GM12878 (cell line): ENCODE data around the gene ACAT2. TPM values are rescaled to one million over a fixed set of nuclear protein-coding genes. Genes with fewer than 3 reads are reported as not detected.
"Not testable (repeated sequence)": the region's sequence is repeated elsewhere in the genome, so short reads cannot be mapped to it uniquely, and the experiment has no call there.

Experiments used
- ATAC-seq: fragments of 200-7000 bp; cut with Tn5 transposase; 3 replicates; pipeline ENCODE4 v1.9.1; 2020; ENCODE audit warnings: mild to moderate bottlenecking, moderate library complexity
- BruUV-seq: library from RNA; stranded (reverse); fragments of 400-500 nt; replicated peaks from 2 replicates; lab custom pipeline; 2021; lab: Mats Ljungman, UMichigan
- CTCF ChIA-PET: fragments of 300-600 bp; sonication (Branson Sonifier 250); formaldehyde crosslinking; extraction: SDS; loops from one replicate; lab custom pipeline; 2021; ENCODE audit warnings: inconsistent platforms; lab: Yijun Ruan, JAX
- POLR2A ChIA-PET: fragments of 350-600 bp; formaldehyde crosslinking; extraction: SDS; loops from one replicate; lab custom pipeline; 2021; ENCODE audit warnings: inconsistent platforms; lab: Charles Lee
- RAD21 ChIA-PET: fragments of 300-600 bp; sonication (Branson Sonifier 250); formaldehyde crosslinking; loops from one replicate; lab custom pipeline; 2023; ENCODE audit warnings: antibody characterized with exemption; ENCODE audit not compliant: unreplicated experiment; lab: Charles Lee
- SMC1A ChIA-PET: fragments of 300-600 bp; sonication (Branson Sonifier 250); formaldehyde crosslinking; loops from one replicate; lab custom pipeline; 2023; ENCODE audit not compliant: unreplicated experiment, uncharacterized antibody; lab: Charles Lee
- DNase-seq: peaks from one replicate; pipeline ENCODE4 v3.0.0-alpha.2; 2011; ENCODE audit warnings: low read depth, low spot score
- FAIRE-seq: peaks from 3 replicates; lab custom pipeline; 2011; peaks lifted over from hg19 to GRCh38; lab: Jason Lieb, UNC
- H2AFZ ChIP-seq: 2 replicates; pipeline ENCODE4 v1.6.0; 2011; ENCODE audit warnings: low read depth, low read length, control low read depth; ENCODE audit not compliant: control insufficient read depth
- H3K27ac ChIP-seq: 2 replicates; pipeline ENCODE4 v1.5.1; 2011; ENCODE audit warnings: control low read depth; ENCODE audit not compliant: control insufficient read depth, insufficient read depth
- H3K27me3 ChIP-seq, 2 experiments: replicated peaks in 1 of 2; 2 replicates each; pipeline versions ENCODE4 v1.6.0 to v1.6.1; 2011; ENCODE audit warnings: low read length in 1 of 2; ENCODE audit not compliant: control insufficient read depth in 2 of 2, insufficient read depth in 2 of 2
- H3K36me3 ChIP-seq, 2 experiments: 2 replicates each; pipeline ENCODE4 v1.5.1; 2011; ENCODE audit warnings: low read length in 1 of 2; ENCODE audit not compliant: control insufficient read depth in 2 of 2, insufficient read depth in 2 of 2
- H3K4me1 ChIP-seq: 2 replicates; pipeline ENCODE4 v1.6.1; 2011; ENCODE audit warnings: mild to moderate bottlenecking, low read length, moderate library complexity, mixed read lengths; ENCODE audit not compliant: control insufficient read depth, insufficient read depth
- H3K4me2 ChIP-seq: 2 replicates; pipeline ENCODE4 v1.6.0; 2011; ENCODE audit warnings: control low read depth; ENCODE audit not compliant: control insufficient read depth, insufficient read depth
- H3K4me3 ChIP-seq: fragments of 200-600 bp; sonication (generic); 2 replicates; pipeline ENCODE4 v1.5.1; 2016
- H3K79me2 ChIP-seq: 2 replicates; pipeline ENCODE4 v1.6.0; 2011; ENCODE audit warnings: low read length; ENCODE audit not compliant: control insufficient read depth, insufficient read depth
- H3K9ac ChIP-seq: 2 replicates; pipeline ENCODE4 v1.8.0; 2011; ENCODE audit warnings: low read length, control low read depth, mixed read lengths; ENCODE audit not compliant: control insufficient read depth, insufficient read depth
- H3K9me3 ChIP-seq: replicated peaks from 3 replicates; pipeline ENCODE4 v1.5.1; 2011; ENCODE audit warnings: mild to moderate bottlenecking, low read length; ENCODE audit not compliant: control insufficient read depth, insufficient read depth
- H4K20me1 ChIP-seq: 2 replicates; pipeline ENCODE4 v1.6.0; 2011; ENCODE audit not compliant: control insufficient read depth, insufficient read depth
- CHD1 ChIP-seq: IDR thresholded peaks from 2 replicates; pipeline ENCODE4 v1.6.1; 2012; ENCODE audit warnings: low read depth, low read length, improper control_type of control experiment
- EED ChIP-seq: sonication (generic); IDR thresholded peaks from 2 replicates; pipeline ENCODE4 v1.6.1; 2016; ENCODE audit warnings: antibody characterized with exemption, low read depth
- HDGF ChIP-seq: fragments of 450-650 bp; IDR thresholded peaks from 2 replicates; pipeline ENCODE4 v1.6.1; 2016; ENCODE audit warnings: antibody characterized with exemption
- NR2C1 ChIP-seq: fragments of 450-650 bp; IDR thresholded peaks from 2 replicates; pipeline ENCODE4 v1.6.1; 2017; ENCODE audit warnings: antibody characterized with exemption, mild to moderate bottlenecking, moderate library complexity
- RBBP5 ChIP-seq: fragments of 200-600 bp; sonication (generic); conservative IDR thresholded peaks from 2 replicates; pipeline ENCODE4 v1.6.1; 2016
- STAT1 ChIP-seq: fragments of 450-650 bp; conservative IDR thresholded peaks from 2 replicates; pipeline ENCODE4 v1.6.1; 2014; ENCODE audit warnings: antibody characterized with exemption, mild to moderate bottlenecking
- TAF1 ChIP-seq: IDR thresholded peaks from 2 replicates; pipeline ENCODE4 v1.6.1; 2011; ENCODE audit warnings: mild to moderate bottlenecking, low read depth, low read length, borderline replicate concordance
- TCF7 ChIP-seq: IDR thresholded peaks from 2 replicates; pipeline ENCODE4 v1.6.1; 2014; ENCODE audit warnings: antibody characterized with exemption, borderline replicate concordance
- ZSCAN29 ChIP-seq: fragments of 450-650 bp; IDR thresholded peaks from 2 replicates; pipeline ENCODE4 v1.6.1; 2017; ENCODE audit warnings: mild to moderate bottlenecking, moderate library complexity
- WGBS: methylation state at CpG from one replicate; pipeline ENCODE4 v1.1.6; 2016; ENCODE audit warnings: low lambda C conversion rate; ENCODE audit not compliant: insufficient replicate concordance, insufficient coverage; ENCODE audit errors: missing lambda C conversion rate; 5-methylcytosine and 5-hydroxymethylcytosine counted together
- in situ Hi-C: fragments of 300-500 bp; cut with MboI; formaldehyde crosslinking; loops from 9 replicates; pipeline ENCODE4 v1.14.3; 2018; ENCODE audit warnings: mixed read lengths
- intact Hi-C: fragments of 100-400 bp; cut with micrococcal nuclease; formaldehyde crosslinking; loops from one replicate; pipeline ENCODE4 v1.14.2; 2022; ENCODE audit not compliant: unreplicated experiment
- polyA plus RNA-seq, 11 experiments: library from polyadenylated mRNA; depleted of rRNA in 4 of 11; unstranded in 6 of 11; stranded (reverse) in 5 of 11; fragments of >200 nt; fragmentation: Nextera tagmentation in 4 of 11; fragmentation: Illumina TruSeq in 1 of 11; extraction: Ambion mirVana in 4 of 11; extraction: Trizol in 1 of 11; gene quantifications; 1 replicate in 1 of 11; 2 replicates in 10 of 11; pipeline versions ENCODE4 v1.2.1 to v1.2.3, GENCODE V29; 2011 to 2016; ENCODE audit warnings: inconsistent platforms in 2 of 11, missing spikeins in 2 of 11, low read depth in 1 of 11
- total RNA-seq, 4 experiments: library from RNA; depleted of rRNA in 3 of 4; stranded (reverse); fragments of >200 nt in 3 of 4; fragmentation: Illumina TruSeq in 1 of 4; extraction: Trizol in 1 of 4; gene quantifications; 2 replicates each; pipeline versions ENCODE4 v1.2.1 to v1.2.3, GENCODE V29; 2013 to 2021
- TF ChIP-seq, protein P1 (sequence below): fragments of 450-650 bp; IDR thresholded peaks from 2 replicates; pipeline ENCODE4 v1.6.1; 2016; ENCODE audit warnings: mild to moderate bottlenecking
- TF ChIP-seq, protein P2 (sequence below): IDR thresholded peaks from 2 replicates; pipeline ENCODE4 v1.6.1; 2012; ENCODE audit warnings: low read depth, low read length, improper control_type of control experiment

The ACAT2 gene
- total and polyA plus RNA-seq, 10 of the 15 experiments (the other 5 are each of a cell fraction or from before 2014, with no cell fraction given): 87.9 to 257 (median 132) TPM

DNA sequence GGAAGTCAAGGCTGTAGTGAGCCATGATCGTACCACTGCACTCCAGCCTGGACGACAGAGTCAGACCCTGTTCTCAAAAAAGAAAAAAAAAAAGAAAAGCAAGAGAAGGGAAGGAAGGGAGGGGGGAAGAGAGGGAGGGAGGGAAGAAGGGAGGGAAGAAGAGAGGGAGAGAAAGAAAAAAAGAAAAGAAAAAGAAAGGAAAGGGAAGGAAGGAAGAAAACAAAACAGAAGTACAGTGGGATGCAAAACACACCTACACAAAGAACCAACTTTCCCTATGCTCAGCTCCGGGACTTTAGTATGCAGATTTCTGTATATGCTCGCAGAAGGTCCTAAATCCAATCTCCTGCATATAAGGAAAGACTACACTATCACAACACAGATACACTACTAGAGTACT lies 37.1 kb upstream of the ACAT2 start:
- CTCF ChIA-PET: interaction anchor here (0.6 to 5.4 kb wide), 3 partner anchors 33 to 139 kb away, joined by 3 to 27 read pairs (median 3); partner anchors contain the start of gene SOD2
- no peaks in the 10 kb centered on the region for H3K36me3 ChIP-seq
- FAIRE-seq (no peak), ATAC-seq (no peak), DNase-seq (no peak)
- intact Hi-C loops: loop anchor here (5.0 kb wide), 1 partner anchor 208 kb away; no protein-coding TSS in a partner anchor
- TF ChIP-seq ZSCAN29 (no peak), RBBP5 (no peak), EED (no peak), STAT1 (no peak), TAF1 (no peak), CHD1 (no peak), HDGF (no peak), NR2C1 (no peak), TCF7 (no peak)
- TF ChIP-seq, protein P1, sequence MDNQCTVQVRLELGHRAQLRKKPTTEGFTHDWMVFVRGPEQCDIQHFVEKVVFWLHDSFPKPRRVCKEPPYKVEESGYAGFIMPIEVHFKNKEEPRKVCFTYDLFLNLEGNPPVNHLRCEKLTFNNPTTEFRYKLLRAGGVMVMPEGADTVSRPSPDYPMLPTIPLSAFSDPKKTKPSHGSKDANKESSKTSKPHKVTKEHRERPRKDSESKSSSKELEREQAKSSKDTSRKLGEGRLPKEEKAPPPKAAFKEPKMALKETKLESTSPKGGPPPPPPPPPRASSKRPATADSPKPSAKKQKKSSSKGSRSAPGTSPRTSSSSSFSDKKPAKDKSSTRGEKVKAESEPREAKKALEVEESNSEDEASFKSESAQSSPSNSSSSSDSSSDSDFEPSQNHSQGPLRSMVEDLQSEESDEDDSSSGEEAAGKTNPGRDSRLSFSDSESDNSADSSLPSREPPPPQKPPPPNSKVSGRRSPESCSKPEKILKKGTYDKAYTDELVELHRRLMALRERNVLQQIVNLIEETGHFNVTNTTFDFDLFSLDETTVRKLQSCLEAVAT: no peak
- TF ChIP-seq, protein P2, sequence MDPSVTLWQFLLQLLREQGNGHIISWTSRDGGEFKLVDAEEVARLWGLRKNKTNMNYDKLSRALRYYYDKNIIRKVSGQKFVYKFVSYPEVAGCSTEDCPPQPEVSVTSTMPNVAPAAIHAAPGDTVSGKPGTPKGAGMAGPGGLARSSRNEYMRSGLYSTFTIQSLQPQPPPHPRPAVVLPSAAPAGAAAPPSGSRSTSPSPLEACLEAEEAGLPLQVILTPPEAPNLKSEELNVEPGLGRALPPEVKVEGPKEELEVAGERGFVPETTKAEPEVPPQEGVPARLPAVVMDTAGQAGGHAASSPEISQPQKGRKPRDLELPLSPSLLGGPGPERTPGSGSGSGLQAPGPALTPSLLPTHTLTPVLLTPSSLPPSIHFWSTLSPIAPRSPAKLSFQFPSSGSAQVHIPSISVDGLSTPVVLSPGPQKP: no peak
- H3K79me2 ChIP-seq: peaks cover 67% of the 10 kb centered on the region
- POLR2A ChIA-PET: interaction anchor here (0.6 to 4.0 kb wide), 5 partner anchors 33 to 1147 kb away, joined by 3 to 44 read pairs (median 4); partner anchors contain the start of genes ACAT2 and MRPL18
- no peaks in the 10 kb centered on the region for H4K20me1 ChIP-seq
- in situ Hi-C loops: loop anchor here (25.0 kb wide), 1 partner anchor 738 kb away; no protein-coding TSS in a partner anchor
- H3K9me3 ChIP-seq: no peaks in the 10 kb centered on the region; the same call in 2 of the 3 replicates
- H3K4me2 ChIP-seq: peak overlapping the region; percentile 58
- BruUV-seq: no TSS peak
- H2AFZ ChIP-seq: no peak overlapping the region
- WGBS: 79% methylated on average over 3 of the region's 4 CpGs
- H3K4me1 ChIP-seq: no peaks in the 10 kb centered on the region
- RAD21 ChIA-PET: interaction anchor here (0.6 to 1.2 kb wide), 2 partner anchors 12 to 728 kb away, joined by 3 to 4 read pairs; no protein-coding TSS in a partner anchor
- no peaks in the 10 kb centered on the region for H3K27me3 ChIP-seq
- H3K4me3 ChIP-seq: no peak overlapping the region
- no peak overlapping the region for H3K9ac ChIP-seq
- SMC1A ChIA-PET: interaction anchor here (0.5 to 11.1 kb wide), 4 partner anchors 9 to 255 kb away, joined by 3 to 108 read pairs (median 10); partner anchors contain the start of genes MRPL18 and TCP1
- H3K27ac ChIP-seq: no peak overlapping the region

DNA sequence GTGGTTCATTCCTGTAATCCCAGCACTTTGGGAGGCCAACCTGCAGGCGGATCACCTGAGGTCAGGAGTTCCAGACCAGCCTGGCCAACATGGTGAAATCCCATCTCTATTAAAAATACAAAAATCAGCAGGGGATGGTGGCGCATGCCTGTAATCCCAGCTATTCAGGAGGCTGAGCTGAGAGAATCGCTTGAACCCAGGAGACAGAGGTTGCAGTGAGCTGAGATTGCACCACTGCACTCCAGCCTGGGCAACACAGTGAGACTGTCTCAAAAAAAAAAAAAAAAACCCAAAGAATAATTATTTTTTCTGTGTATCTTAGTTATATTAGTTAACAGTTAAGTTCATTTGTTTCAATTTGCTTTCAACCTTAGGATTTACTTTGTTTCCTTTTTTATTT lies 36.6 kb upstream of the ACAT2 start:
- intact Hi-C loops: loop anchor here (5.0 kb wide), 1 partner anchor 207 kb away; no protein-coding TSS in a partner anchor
- H2AFZ ChIP-seq, H3K9me3 ChIP-seq, H3K27ac ChIP-seq, H3K4me1 ChIP-seq, DNase-seq, H4K20me1 ChIP-seq, in situ Hi-C loops, FAIRE-seq, BruUV-seq, H3K36me3 ChIP-seq, H3K27me3 ChIP-seq, H3K4me3 ChIP-seq, ATAC-seq, H3K9ac ChIP-seq: not testable (repeated sequence)
- Histone ChIP-seq H3K4me2 (peak overlapping the region; percentile 66), H3K79me2 (peaks cover 71% of the 10 kb centered on the region)
- WGBS: 96% methylated on average over 3 of the region's 3 CpGs
- SMC1A ChIA-PET: interaction anchor here (0.5 to 11.1 kb wide), 4 partner anchors 9 to 255 kb away, joined by 3 to 108 read pairs (median 10); partner anchors contain the start of genes MRPL18 and TCP1
- CTCF ChIA-PET: interaction anchor here (1.2 to 5.4 kb wide), 4 partner anchors 12 to 127 kb away, joined by 3 to 27 read pairs (median 4); partner anchors contain the start of gene SOD2
- POLR2A ChIA-PET: interaction anchor here (0.6 to 6.8 kb wide), 9 partner anchors 9 to 1147 kb away, joined by 3 to 85 read pairs (median 3); partner anchors contain the start of genes ACAT2, MRPL18 and TCP1
- RAD21 ChIA-PET: interaction anchor here (1.2 to 5.1 kb wide), 2 partner anchors 12 to 64 kb away, joined by 4 to 52 read pairs; partner anchors contain the start of genes MRPL18 and TCP1
